GM12892 (cell line): ENCODE results near the gene KRT20.

ENCODE experiments used
- POLR2A ChIP-seq: IDR thresholded peaks from 2 replicates; pipeline ENCODE4 v1.6.1; 2011; ENCODE audit warnings: low read depth, low read length, control low read depth
- POLR2AphosphoS5 ChIP-seq: IDR thresholded peaks from 2 replicates; pipeline ENCODE4 v1.6.1; 2011; ENCODE audit warnings: low read depth, low read length, control low read depth

- no peak for TF ChIP-seq POLR2A
- no peak for TF ChIP-seq POLR2AphosphoS5
These were observed 13.7 kb downstream of the KRT20 start for GRCh38 chr17:40871316-40871715.
